ENCODE data around the gene FGF23.

- no peak for TF ChIP-seq CTCF (IDR thresholded peaks at IDR 0.05; ENCODE audit: insufficient read depth, low read length, poor library complexity, severe bottlenecking)
- no peak for TF ChIP-seq EZH2phosphoT487 (conservative IDR thresholded peaks at IDR 0.05; ENCODE audit: low read length)
Observed at GRCh38 chr12:4375449-4375848, 4.1 kb downstream of the FGF23 start.

Measured in SU-DHL-6 (cell line).